ENCODE measurements around the gene CAMK4.
A peak's percentile ranks its signal among the peaks of the same experiment; 100 is the strongest.

CAMK4 gene

GRCh38 chr5:111228520-111229220 lies 4.5 kb downstream of the CAMK4 start:
- no peaks in the 10 kb centered on the region for H3K36me3 ChIP-seq (ENCODE audit: control insufficient read depth in 2 of 2, insufficient read depth in 2 of 2, low read length in 2 of 2)
- H3K9me3 ChIP-seq (ENCODE audit: control insufficient read depth in 2 of 2, low read length in 2 of 2) = no peaks in the 10 kb centered on the region
- peaks cover 3 to 25% of the 10 kb centered on the region in 2 donors for H3K27me3 ChIP-seq (ENCODE audit: control insufficient read depth in 2 of 2, insufficient read depth in 2 of 2, low read length in 2 of 2)
- H3K27ac ChIP-seq (ENCODE audit: low read depth in 2 of 2, low read length in 2 of 2) = peak overlapping the region in 1 of 2 donors; percentile 44
- peaks cover 4 to 5% of the 10 kb centered on the region in 2 donors for H3K4me1 ChIP-seq (ENCODE audit: control insufficient read depth in 2 of 2, insufficient read depth in 2 of 2, low read length in 2 of 2)
- H3K4me3 ChIP-seq (ENCODE audit: low read length in 2 of 2) = no peak overlapping the region
- no peak overlapping the region for H3K9ac ChIP-seq (ENCODE audit: low read depth in 1 of 2, low read length in 2 of 2)

- peaks cover 4 to 5% of the 10 kb centered on the region in 2 donors for H3K4me1 ChIP-seq (ENCODE audit: control insufficient read depth in 2 of 2, insufficient read depth in 2 of 2, low read length in 2 of 2)
- peak overlapping the region in 1 of 2 donors; percentile 2 for H3K9ac ChIP-seq (ENCODE audit: low read depth in 1 of 2, low read length in 2 of 2)
- H3K4me3 ChIP-seq (ENCODE audit: low read length in 2 of 2) = no peak overlapping the region
- H3K27me3 ChIP-seq (ENCODE audit: control insufficient read depth in 2 of 2, insufficient read depth in 2 of 2, low read length in 2 of 2) = peaks cover 3 to 22% of the 10 kb centered on the region in 2 donors
- no peaks in the 10 kb centered on the region for H3K9me3 ChIP-seq (ENCODE audit: control insufficient read depth in 2 of 2, low read length in 2 of 2)
- no peaks in the 10 kb centered on the region for H3K36me3 ChIP-seq (ENCODE audit: control insufficient read depth in 2 of 2, insufficient read depth in 2 of 2, low read length in 2 of 2)
- H3K27ac ChIP-seq (ENCODE audit: low read depth in 2 of 2, low read length in 2 of 2) = peak overlapping the region in 1 of 2 donors; percentile 44
These were observed 5.1 kb downstream of the CAMK4 start for GRCh38 chr5:111229221-111229835.

DNA sequence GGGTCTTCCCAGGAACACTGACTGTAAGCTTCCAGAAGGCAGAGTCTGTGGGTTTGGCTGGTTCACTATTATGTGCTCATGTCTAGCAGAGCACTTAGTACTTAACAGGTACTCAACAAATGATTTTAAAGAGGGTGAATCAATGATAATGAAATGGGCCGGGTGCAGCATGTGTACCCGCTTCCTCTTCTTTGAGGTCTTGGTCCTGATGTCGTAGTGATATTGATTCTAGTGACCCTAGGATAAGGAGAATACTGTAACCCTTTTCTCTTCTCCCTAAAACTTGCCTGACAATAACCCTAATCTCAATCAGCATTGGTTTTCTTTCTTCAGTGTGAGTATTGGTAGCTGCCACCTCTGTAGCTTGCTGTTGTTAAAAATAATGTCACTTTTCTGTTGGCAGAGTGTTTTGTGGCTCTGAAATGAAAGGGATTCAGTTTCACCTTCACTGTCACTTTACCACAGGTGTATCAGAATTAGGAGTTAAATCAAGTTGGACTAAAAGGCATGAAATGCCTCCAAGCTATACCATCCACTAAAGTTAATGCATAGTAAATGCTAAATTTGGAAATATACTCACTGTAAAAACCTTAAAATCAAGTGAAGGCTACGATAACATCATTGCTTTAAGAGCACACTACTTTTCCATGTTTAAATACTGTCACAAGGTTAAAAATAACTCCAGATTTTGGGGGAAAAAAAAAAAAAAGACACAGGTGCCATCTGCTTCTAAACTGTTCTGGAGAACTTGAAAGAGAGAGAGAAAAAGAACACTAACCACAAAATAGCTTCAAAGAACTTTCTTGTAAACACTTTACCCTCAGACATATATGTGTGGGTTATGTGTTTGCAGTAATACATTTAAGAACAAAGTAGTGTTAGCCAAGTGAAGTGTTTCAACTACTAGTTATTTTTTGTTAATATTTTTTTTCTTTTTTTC lies 6.0 kb downstream of the CAMK4 start:
- Histone ChIP-seq H3K27me3 (ENCODE audit: control insufficient read depth in 2 of 2, insufficient read depth in 2 of 2, low read length in 2 of 2) (peaks cover under 1 to 14% of the 10 kb centered on the region in 2 donors), H3K4me1 (ENCODE audit: control insufficient read depth in 2 of 2, insufficient read depth in 2 of 2, low read length in 2 of 2) (peaks cover 0 to 5% of the 10 kb centered on the region in 2 donors), H3K27ac (ENCODE audit: low read depth in 2 of 2, low read length in 2 of 2) (peak overlapping the region in 1 of 2 donors; percentile 32), H3K36me3 (ENCODE audit: control insufficient read depth in 2 of 2, insufficient read depth in 2 of 2, low read length in 2 of 2) (no peaks in the 10 kb centered on the region), H3K9me3 (ENCODE audit: control insufficient read depth in 2 of 2, low read length in 2 of 2) (no peaks in the 10 kb centered on the region), H3K4me3 (ENCODE audit: low read length in 2 of 2) (no peak overlapping the region), H3K9ac (ENCODE audit: low read depth in 1 of 2, low read length in 2 of 2) (no peak overlapping the region)

DNA sequence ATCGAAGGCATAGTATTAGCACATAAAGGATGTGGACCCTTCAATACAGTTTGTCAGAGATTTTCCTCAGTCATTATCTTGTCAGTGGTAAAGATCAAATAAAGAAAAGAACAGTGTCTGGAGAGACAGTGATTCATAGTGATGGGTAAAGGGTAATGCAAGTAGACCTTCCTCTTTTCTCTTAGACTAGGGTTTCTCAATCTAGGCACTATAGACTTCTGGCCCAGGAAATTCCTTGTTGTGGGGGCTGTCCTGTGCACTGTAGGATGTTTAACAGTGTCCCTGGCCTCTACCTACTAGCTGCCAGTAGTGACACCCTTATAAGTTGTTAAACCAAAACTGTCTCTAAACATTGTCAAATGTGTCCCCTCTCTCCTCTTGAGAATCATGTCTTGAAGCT lies 6.9 kb downstream of the CAMK4 start:
- H3K27me3 ChIP-seq (ENCODE audit: control insufficient read depth in 2 of 2, insufficient read depth in 2 of 2, low read length in 2 of 2) = peaks cover 0 to 5% of the 10 kb centered on the region in 2 donors
- no peak overlapping the region for H3K9ac ChIP-seq (ENCODE audit: low read depth in 1 of 2, low read length in 2 of 2)
- no peaks in the 10 kb centered on the region for H3K9me3 ChIP-seq (ENCODE audit: control insufficient read depth in 2 of 2, low read length in 2 of 2)
- peaks cover 0 to 5% of the 10 kb centered on the region in 2 donors for H3K4me1 ChIP-seq (ENCODE audit: control insufficient read depth in 2 of 2, insufficient read depth in 2 of 2, low read length in 2 of 2)
- H3K4me3 ChIP-seq (ENCODE audit: low read length in 2 of 2) = no peak overlapping the region
- no peak overlapping the region for H3K27ac ChIP-seq (ENCODE audit: low read depth in 2 of 2, low read length in 2 of 2)
- H3K36me3 ChIP-seq (ENCODE audit: control insufficient read depth in 2 of 2, insufficient read depth in 2 of 2, low read length in 2 of 2) = no peaks in the 10 kb centered on the region

DNA sequence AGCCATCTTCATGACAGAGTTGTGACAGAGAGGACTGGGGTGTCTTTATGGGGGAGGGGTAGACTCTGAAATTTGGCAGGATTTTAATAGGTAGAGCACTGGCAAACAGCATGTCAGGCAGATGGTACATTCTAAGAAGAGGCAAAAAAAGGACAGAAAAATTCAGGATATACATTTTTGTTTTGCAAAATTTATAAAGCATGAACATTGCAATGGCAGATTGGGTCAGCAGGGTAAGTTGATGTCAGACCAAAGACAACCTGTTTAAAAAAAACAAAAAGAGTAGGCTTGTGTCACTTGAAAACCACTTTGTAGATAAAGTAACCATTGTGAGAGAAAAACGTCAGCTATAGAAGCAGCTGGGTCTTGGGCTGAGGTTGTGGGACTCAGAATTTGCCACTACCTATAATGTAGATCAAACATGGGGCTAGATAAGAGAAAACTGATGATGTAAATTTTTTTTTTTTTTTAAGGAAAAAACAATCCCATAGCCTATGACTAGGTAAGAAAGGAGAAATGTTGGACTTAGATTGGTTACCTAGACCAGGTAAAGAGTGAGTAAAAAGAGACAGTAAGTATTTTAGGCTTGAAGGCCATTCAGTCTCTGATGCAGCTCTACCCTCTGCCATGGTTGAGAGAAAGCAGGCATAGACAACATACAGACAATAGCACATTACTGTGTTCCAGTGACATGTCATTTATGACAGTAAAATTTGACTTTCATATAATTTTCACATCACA lies 8.3 kb downstream of the CAMK4 start:
- H3K9me3 ChIP-seq (ENCODE audit: control insufficient read depth in 2 of 2, low read length in 2 of 2) = no peaks in the 10 kb centered on the region
- H3K4me3 ChIP-seq (ENCODE audit: low read length in 2 of 2) = no peak overlapping the region
- no peaks in the 10 kb centered on the region for H3K36me3 ChIP-seq (ENCODE audit: control insufficient read depth in 2 of 2, insufficient read depth in 2 of 2, low read length in 2 of 2)
- H3K9ac ChIP-seq (ENCODE audit: low read depth in 1 of 2, low read length in 2 of 2) = no peak overlapping the region
- H3K4me1 ChIP-seq (ENCODE audit: control insufficient read depth in 2 of 2, insufficient read depth in 2 of 2, low read length in 2 of 2) = peaks cover 0 to 5% of the 10 kb centered on the region in 2 donors
- H3K27me3 ChIP-seq (ENCODE audit: control insufficient read depth in 2 of 2, insufficient read depth in 2 of 2, low read length in 2 of 2) = no peaks in the 10 kb centered on the region
- no peak overlapping the region for H3K27ac ChIP-seq (ENCODE audit: low read depth in 2 of 2, low read length in 2 of 2)

- no peaks in the 10 kb centered on the region for H3K9me3 ChIP-seq (ENCODE audit: control insufficient read depth in 2 of 2, low read length in 2 of 2)
These were observed 8.8 kb downstream of the CAMK4 start for GRCh38 chr5:111233052-111233374.

GRCh38 chr5:111234125-111234524 lies 9.9 kb downstream of the CAMK4 start:
- Histone ChIP-seq H3K36me3 (ENCODE audit: control insufficient read depth in 2 of 2, insufficient read depth in 2 of 2, low read length in 2 of 2) (no peaks in the 10 kb centered on the region), H3K9me3 (ENCODE audit: control insufficient read depth in 2 of 2, low read length in 2 of 2) (no peaks in the 10 kb centered on the region), H3K4me3 (ENCODE audit: low read length in 2 of 2) (no peak overlapping the region), H3K27me3 (ENCODE audit: control insufficient read depth in 2 of 2, insufficient read depth in 2 of 2, low read length in 2 of 2) (no peaks in the 10 kb centered on the region), H3K27ac (ENCODE audit: low read depth in 2 of 2, low read length in 2 of 2) (no peak overlapping the region), H3K4me1 (ENCODE audit: control insufficient read depth in 2 of 2, insufficient read depth in 2 of 2, low read length in 2 of 2) (peaks cover 0 to under 1% of the 10 kb centered on the region in 2 donors), H3K9ac (ENCODE audit: low read depth in 1 of 2, low read length in 2 of 2) (no peak overlapping the region)

More at GRCh38 chr5:111233052-111233374, 8.8 kb downstream of the CAMK4 start:
- Histone ChIP-seq H3K36me3 (ENCODE audit: control insufficient read depth in 2 of 2, insufficient read depth in 2 of 2, low read length in 2 of 2) (no peaks in the 10 kb centered on the region), H3K27ac (ENCODE audit: low read depth in 2 of 2, low read length in 2 of 2) (peak overlapping the region in 1 of 2 donors; percentile 9), H3K9ac (ENCODE audit: low read depth in 1 of 2, low read length in 2 of 2) (no peak overlapping the region), H3K4me1 (ENCODE audit: control insufficient read depth in 2 of 2, insufficient read depth in 2 of 2, low read length in 2 of 2) (peaks cover 0 to 5% of the 10 kb centered on the region in 2 donors), H3K4me3 (ENCODE audit: low read length in 2 of 2) (no peak overlapping the region), H3K27me3 (ENCODE audit: control insufficient read depth in 2 of 2, insufficient read depth in 2 of 2, low read length in 2 of 2) (no peaks in the 10 kb centered on the region)

- H3K4me1 ChIP-seq (ENCODE audit: control insufficient read depth in 2 of 2, insufficient read depth in 2 of 2, low read length in 2 of 2) = no peaks in the 10 kb centered on the region
- no peak overlapping the region for H3K9ac ChIP-seq (ENCODE audit: low read depth in 1 of 2, low read length in 2 of 2)
- H3K27me3 ChIP-seq (ENCODE audit: control insufficient read depth in 2 of 2, insufficient read depth in 2 of 2, low read length in 2 of 2) = no peaks in the 10 kb centered on the region
- no peak overlapping the region for H3K4me3 ChIP-seq (ENCODE audit: low read length in 2 of 2)
- H3K9me3 ChIP-seq (ENCODE audit: control insufficient read depth in 2 of 2, low read length in 2 of 2) = no peaks in the 10 kb centered on the region
- no peaks in the 10 kb centered on the region for H3K36me3 ChIP-seq (ENCODE audit: control insufficient read depth in 2 of 2, insufficient read depth in 2 of 2, low read length in 2 of 2)
- H3K27ac ChIP-seq (ENCODE audit: low read depth in 2 of 2, low read length in 2 of 2) = no peak overlapping the region
These were observed 11.5 kb downstream of the CAMK4 start for GRCh38 chr5:111235635-111236034.

DNA sequence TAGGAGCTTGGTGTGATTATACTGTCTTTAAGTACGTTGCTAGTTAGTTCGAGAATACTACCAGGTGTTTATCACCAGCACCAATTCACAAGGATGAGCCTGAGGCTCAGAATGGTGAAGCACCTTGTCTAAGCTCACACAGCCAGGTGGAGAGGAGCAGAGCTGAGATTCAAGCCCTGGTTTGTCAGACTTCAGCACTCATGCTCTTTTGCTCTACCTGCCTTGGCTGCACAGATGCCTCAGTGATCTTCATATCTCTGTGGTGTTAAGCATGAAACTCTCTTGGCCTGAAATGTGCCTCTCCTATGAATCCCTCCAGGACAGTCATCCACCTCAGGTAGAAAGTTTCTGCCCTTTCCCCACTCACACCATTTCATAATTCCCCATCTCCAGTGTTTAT lies 12.2 kb downstream of the CAMK4 start:
- Histone ChIP-seq H3K9me3 (ENCODE audit: control insufficient read depth in 2 of 2, low read length in 2 of 2) (no peaks in the 10 kb centered on the region), H3K27ac (ENCODE audit: low read depth in 2 of 2, low read length in 2 of 2) (no peak overlapping the region), H3K36me3 (ENCODE audit: control insufficient read depth in 2 of 2, insufficient read depth in 2 of 2, low read length in 2 of 2) (no peaks in the 10 kb centered on the region), H3K27me3 (ENCODE audit: control insufficient read depth in 2 of 2, insufficient read depth in 2 of 2, low read length in 2 of 2) (no peaks in the 10 kb centered on the region), H3K4me1 (ENCODE audit: control insufficient read depth in 2 of 2, insufficient read depth in 2 of 2, low read length in 2 of 2) (no peaks in the 10 kb centered on the region), H3K9ac (ENCODE audit: low read depth in 1 of 2, low read length in 2 of 2) (no peak overlapping the region), H3K4me3 (ENCODE audit: low read length in 2 of 2) (no peak overlapping the region)

All from mucosa of rectum (tissue), 2 donors.